AG10803 (cell line): ENCODE measurements around the gene SAFB.
"Not testable (repeated sequence)": the region's sequence is repeated elsewhere in the genome, so short reads cannot be mapped to it uniquely, and the experiment has no call there.

Experiments
- DNase-seq: peaks from one replicate; pipeline ENCODE4 v3.0.0; 2010; ENCODE audit warnings: low read depth
- H3K4me3 ChIP-seq: 2 replicates; pipeline ENCODE4 v1.5.1; 2011; ENCODE audit warnings: mild to moderate bottlenecking, low read length, control low read depth
- CTCF ChIP-seq: conservative IDR thresholded peaks from 2 replicates; pipeline ENCODE4 v1.5.1; 2011; ENCODE audit warnings: mild to moderate bottlenecking, low read length, control low read depth, inconsistent platforms

The SAFB gene

GRCh38 chr19:5698635-5699422 lies 75.9 kb downstream of the SAFB start:
- no peak overlapping the region for H3K4me3 ChIP-seq
- TF ChIP-seq CTCF: no peak
- no peak for DNase-seq

GRCh38 chr19:5700455-5701092 lies 77.7 kb downstream of the SAFB start:
- TF ChIP-seq CTCF: no peak
- no peak overlapping the region for H3K4me3 ChIP-seq
- DNase-seq: no peak

GRCh38 chr19:5702053-5702410 lies 79.1 kb downstream of the SAFB start:
- DNase-seq, H3K4me3 ChIP-seq: not testable (repeated sequence)

GRCh38 chr19:5703819-5704818 lies 81.2 kb downstream of the SAFB start:
- no peak for DNase-seq
- no peak for TF ChIP-seq CTCF
- H3K4me3 ChIP-seq: no peak overlapping the region

GRCh38 chr19:5705552-5705951 lies 82.7 kb downstream of the SAFB start:
- no peak for DNase-seq
- no peak for TF ChIP-seq CTCF

GRCh38 chr19:5706876-5707573 lies 84.1 kb downstream of the SAFB start:
- H3K4me3 ChIP-seq: no peak overlapping the region
- TF ChIP-seq CTCF: no peak
- DNase-seq: no peak

More at GRCh38 chr19:5705552-5705951, 82.7 kb downstream of the SAFB start:
- H3K4me3 ChIP-seq: no peak overlapping the region
